ENCODE results near the gene POLR2J. TPM values are rescaled to one million over a fixed set of nuclear protein-coding genes. Genes with fewer than 3 reads are reported as not detected.

POLR2J gene
- total RNA-seq, 1 experiment from 2014 or later = 43.0 TPM

- DNase-seq (ENCODE audit: extremely low read depth, low read depth) = no peak
Measured at GRCh38 chr7:102444961-102445673, 33.6 kb downstream of the POLR2J start.

- DNase-seq (ENCODE audit: extremely low read depth, low read depth) = no peak
Measured at GRCh38 chr7:102439963-102440795, 38.5 kb downstream of the POLR2J start.

- DNase-seq (ENCODE audit: extremely low read depth, low read depth) = no peak
Measured at GRCh38 chr7:102436118-102436517, 42.6 kb downstream of the POLR2J start.

GRCh38 chr7:102434039-102434486 is 44.7 kb downstream of the POLR2J start:
- no peak for DNase-seq (ENCODE audit: extremely low read depth, low read depth)

GRCh38 chr7:102433219-102434038 is 45.3 kb downstream of the POLR2J start, which contains the start of gene ORAI2:
TSS of gene ORAI2 (plus strand) at chr7:102433575. CDS start at chr7:102438957, 5,382 bp downstream.
- DNase-seq (ENCODE audit: extremely low read depth, low read depth) = peak; percentile 47

- DNase-seq (ENCODE audit: extremely low read depth, low read depth) = no peak
Measured at GRCh38 chr7:102432442-102433218, 46.1 kb downstream of the POLR2J start.

- no peak for DNase-seq (ENCODE audit: extremely low read depth, low read depth)
Measured at GRCh38 chr7:102431617-102432298, 47.0 kb downstream of the POLR2J start.

GRCh38 chr7:102429141-102429899 is 49.4 kb downstream of the POLR2J start:
- DNase-seq (ENCODE audit: extremely low read depth, low read depth) = no peak

GRCh38 chr7:102427019-102427405 is 51.7 kb downstream of the POLR2J start:
- no peak for DNase-seq (ENCODE audit: extremely low read depth, low read depth)

- no peak for DNase-seq (ENCODE audit: extremely low read depth, low read depth)
Measured at GRCh38 chr7:102426268-102427018, 52.3 kb downstream of the POLR2J start.

GRCh38 chr7:102425639-102426267 is 53.0 kb downstream of the POLR2J start:
- no peak for DNase-seq (ENCODE audit: extremely low read depth, low read depth)

- DNase-seq (ENCODE audit: extremely low read depth, low read depth) = no peak
Measured at GRCh38 chr7:102424787-102425218, 53.9 kb downstream of the POLR2J start.

- no peak for DNase-seq (ENCODE audit: extremely low read depth, low read depth)
Measured at GRCh38 chr7:102424129-102424551, 54.6 kb downstream of the POLR2J start.
